Measurements from ENCODE around the gene ABLIM3.
A peak's percentile ranks its signal among the peaks of the same experiment; 100 is the strongest.

Gene ABLIM3

DNA sequence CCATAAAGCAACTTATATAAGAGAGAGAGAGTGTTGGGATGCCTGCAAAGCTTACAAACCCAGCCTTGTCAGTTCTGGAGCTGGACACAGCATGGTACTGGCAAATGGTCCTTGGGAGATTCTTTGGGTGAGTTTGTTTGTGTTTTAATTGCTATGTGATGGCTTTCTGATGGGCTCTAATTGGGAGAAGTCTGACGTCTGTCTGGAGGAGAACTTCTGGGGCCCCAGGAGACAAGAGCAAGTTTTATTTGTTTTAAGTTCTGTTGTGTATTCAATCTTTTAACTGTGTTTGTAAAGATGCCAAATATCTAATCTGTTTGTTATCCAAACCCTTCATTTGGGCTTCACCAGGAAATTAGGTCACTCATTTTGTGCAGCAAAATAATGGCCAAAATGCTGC is 80.0 kb downstream of the ABLIM3 start:
- DNase-seq = no peak

DNA sequence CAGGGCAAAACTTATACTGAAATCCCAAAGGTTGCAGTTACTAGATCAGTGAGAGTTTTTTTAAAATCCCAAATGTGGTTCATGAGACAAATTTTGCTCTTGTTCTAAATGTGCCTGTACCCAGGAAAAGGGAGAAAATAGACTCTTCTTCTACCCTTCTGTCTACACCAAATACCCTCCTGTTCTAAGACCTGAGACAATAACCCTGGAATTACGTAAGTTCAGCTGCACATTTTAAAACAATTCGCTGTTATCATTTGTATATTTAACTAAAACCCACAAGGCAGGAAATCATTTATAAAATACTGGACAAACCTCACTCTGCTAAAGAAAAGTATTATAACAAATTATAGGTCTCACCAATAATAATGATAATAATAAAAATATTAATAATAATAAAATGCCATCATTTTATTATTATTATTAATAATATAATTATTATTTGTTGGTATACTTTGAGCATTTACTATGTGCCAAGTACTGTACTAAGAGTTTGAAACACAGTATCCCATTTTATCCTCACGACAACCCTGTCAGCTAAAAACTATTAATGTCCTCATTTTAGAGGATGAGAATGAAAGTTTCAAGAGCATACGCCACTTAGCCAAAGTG is 80.5 kb downstream of the ABLIM3 start:
- no peak for DNase-seq

DNA sequence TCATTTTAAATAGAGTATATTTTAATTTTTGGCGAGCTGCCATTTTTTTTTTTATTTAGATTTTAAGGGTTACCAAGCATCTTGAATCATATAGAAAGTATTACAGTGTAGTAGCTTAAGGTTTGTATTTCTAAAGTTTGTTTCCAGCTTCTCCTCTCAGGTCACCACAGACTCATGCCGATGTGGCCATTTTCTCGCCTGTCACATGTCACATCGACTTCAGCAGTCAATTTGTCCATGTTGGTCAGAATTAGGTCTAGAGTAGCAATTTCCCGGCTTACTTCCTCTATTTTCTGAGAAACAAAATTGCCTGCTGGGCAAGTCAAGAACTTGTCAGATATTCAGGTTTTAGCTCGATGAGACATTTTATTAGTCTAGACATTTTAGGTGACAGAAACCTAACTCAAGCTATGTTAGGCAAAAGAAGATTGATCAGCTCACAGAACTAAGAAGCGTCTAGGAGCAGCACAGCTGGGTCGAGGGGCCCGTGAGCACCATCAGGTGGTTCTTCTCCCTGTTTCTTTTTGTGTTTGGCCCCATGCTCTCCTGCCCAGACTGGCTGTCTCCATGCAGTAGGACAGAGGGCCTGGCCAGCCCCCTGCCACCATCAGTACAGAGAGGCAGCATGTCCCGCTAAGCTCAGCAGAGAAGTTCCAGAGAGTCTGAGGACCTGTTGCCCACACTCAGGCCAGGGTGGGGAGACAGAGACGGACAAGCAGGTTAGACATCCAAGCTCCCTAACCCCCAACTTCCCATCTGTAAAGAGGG is 82.0 kb downstream of the ABLIM3 start:
- DNase-seq = no peak

DNA sequence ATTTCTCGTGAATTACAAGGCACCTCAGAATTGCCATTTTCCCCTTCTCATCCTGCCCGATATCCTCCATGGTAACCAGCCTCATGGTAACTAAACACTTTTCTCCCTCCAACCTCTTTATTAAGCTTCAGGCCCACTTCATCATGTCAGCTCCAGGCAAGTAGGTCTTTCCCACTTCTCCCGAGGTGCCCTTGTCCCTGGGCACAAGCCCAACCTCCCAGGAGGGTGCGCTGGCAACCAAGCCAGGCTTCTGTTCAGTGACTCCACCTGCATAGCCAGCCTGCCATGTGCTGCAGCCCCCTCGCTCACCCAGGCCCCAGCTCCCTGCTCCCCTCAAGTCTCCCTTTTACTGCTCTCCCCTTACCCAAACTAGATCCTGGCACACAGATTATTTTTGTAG is 83.0 kb downstream of the ABLIM3 start:
- DNase-seq = no peak

DNA sequence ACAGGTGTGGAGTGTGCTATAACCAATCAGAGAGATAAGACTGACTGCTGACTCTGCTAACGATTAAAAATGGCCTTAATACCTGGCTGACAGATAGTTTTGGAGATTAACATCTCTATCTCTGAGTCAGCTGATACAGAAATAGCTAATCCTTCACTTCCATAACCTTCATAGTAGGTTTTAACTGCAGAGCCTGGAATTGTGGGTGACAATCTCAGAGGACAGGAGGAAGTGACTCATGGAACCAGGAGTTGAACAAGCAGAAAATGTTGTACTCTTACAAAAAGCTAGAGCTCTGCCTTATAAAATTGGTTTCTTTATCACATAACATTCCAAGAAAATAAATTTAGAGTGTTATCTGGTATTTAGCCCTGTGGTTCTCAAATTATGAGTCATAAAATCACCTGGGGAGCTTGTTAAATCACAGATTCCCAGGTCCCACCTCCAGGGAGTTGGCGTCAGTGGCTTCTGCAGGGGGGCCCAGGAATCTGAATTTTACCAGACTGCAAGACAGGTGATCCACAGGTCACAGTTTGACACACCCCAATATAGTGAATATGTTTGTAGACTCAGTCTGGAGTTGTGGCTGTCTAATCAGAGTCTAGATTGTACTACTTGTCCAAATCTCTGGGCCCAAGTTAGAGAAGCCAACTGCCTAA is 86.0 kb downstream of the ABLIM3 start:
- DNase-seq = no peak

DNA sequence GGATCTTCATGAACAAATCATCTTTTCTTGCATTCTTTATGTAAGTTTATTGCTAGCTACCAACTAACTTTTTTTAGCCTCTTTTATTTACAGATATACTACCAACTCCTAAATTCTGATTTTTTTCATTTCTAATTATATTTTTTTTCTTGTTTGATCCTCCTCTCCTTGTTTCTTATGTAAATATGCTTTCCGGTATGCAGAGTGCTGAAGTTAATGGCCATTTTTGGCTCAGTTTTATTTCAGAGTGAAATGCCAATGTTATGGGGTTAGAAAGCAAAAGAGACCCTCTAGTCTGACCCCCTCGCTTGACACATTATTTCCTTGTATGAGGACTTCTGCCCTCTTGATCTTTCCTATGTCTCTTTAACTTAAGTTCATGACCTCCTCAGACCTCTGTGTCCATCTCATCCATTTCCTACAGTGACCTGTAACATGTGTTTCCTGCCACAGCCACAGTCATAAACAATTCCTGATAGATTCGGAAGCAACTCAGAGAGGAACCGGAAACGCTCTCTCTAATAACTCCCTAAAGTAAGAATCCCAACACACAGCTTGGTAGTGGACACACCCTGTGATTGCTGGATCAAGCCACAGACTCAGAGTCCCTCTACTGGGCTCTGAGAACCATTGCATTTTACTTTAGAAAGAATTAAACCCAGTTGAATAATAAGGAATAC is 87.5 kb downstream of the ABLIM3 start:
- DNase-seq = no peak

DNA sequence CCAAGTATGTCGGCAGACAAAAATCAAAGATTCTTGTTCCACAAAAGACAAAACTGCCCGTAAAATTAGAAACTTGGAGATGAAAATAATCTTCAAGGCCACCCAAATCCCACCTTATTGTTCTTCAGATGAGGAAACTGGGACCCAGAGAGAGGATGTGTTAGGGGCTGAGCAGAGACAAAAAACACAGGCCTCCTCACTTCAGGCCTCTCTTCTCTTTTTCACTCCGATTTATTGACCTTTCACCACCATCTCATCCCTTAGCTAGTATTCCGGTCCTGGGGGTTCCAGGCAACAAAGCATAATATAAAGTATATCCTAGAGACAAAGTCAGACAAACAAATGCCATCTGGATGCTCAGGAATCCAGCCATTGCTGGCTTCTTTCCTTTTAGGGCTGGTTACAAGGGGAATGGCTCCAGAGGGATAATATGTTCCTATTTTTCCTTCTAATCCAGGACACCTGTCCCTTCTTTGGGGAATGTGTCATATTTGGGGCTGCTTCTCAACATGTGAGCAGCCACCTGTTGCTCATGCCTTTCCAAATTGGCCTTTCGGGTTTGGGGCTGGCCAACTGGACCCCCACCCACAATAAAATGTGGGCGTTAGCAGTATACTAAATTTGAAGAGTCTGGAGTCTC is 88.1 kb downstream of the ABLIM3 start:
- no peak for DNase-seq

DNA sequence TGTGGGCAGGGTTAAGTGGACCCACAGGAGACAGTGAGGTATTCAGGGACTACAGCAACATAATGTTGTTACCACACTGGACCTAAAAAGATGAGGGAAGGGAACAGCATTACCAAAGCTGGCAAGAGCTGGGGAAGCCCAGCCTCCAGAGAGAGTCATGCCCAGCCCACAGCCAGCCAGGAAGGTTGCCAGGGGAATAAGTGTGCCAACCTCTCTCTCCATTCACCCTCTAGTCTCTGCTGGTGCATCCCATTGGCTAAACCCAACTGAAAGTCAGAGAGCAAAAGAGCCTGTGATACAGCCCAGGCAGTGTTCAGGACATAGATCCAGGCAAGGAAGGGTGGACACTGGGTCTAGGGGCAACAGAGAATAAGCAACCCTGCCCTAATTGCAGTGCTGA is 94.5 kb downstream of the ABLIM3 start:
- DNase-seq = no peak

DNA sequence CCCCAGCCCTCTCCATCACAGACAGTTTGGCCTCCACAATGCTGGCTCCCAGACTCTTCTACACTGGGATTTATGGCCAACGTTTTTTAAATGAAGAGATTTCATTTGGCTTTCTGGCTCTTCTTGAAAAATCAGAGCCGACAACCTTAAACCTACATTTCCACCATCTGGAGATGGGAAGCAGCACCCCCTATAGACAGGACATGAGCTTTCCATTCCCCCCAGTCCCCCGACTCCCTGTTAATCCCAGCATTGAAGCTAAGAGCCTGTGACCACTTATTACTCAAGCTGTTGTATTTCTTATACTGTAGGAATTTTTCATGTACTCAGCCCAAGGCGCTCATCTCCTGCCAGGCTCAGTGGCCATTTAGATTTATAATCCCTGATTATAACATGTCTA is 96.4 kb downstream of the ABLIM3 start:
- DNase-seq = no peak

DNA sequence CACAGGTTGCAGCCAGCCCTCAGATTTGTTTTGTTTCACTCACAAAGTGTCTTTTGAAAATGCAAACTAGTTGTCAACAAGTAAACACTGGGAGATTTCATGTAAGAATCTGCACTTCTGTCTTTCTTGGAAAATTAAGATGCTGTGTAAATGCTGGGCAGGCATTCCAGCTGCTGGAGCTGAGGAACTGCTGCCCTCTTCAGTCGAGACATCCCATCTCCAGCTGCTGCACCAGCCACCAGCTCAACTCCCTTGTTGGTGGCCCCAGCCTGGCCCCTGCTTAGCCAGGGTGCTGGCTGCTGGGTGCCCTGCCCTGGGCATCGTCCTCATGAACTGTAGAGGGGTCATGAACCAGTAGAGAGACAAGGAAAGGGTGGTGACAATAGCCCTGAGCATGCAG is 97.2 kb downstream of the ABLIM3 start:
- DNase-seq = no peak

DNA sequence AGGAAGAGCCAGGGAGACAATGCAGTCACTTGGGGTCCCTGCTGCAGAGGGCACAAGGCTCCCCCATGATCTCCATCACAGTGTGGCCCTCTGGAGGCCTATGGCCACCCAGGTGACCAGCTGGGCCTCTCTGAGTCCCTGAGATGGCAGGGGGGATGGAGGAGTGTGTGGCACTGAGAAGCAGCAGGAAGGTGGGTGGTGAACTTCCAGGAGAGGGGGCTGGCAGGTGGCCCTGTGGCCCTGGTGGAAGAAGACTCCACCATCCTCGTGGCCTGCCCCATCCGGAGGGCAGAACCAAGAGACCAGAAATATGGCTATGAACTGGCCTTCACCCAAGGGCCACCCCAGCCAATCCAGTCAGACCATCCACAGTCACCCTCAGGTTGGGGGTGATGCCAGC is 98.6 kb downstream of the ABLIM3 start:
- no peak for DNase-seq

DNA sequence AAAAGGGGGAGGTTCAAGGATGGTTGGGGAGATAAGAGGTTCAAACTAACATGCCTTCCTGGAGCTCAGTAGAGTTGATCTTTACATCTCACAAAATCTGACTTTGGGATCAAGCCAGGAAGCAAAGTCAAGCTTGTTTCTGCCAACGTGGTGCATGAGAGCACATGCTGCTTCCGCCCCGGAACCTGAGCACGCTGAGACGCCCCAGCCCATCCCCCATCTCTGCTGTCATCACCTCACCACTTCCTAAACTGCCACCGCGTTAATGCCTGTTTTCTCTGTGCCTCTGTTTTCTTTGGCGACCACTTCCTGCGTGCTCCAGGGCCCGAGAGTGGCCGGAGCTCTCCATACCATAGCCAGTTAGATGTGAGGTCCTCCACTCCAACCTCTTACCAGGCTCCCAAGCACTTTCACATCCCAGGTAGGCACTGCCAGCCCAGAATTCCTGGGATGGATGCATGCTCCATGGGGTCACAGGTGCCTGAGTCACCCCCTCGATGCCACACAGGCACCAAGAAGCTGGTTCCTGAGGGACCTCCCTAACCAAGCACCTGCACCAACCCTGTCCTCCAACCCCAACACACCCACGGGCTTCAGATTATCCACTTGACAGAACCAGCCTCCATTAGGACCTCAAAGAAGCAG is 99.2 kb downstream of the ABLIM3 start:
- peak; percentile 53 for DNase-seq

DNA sequence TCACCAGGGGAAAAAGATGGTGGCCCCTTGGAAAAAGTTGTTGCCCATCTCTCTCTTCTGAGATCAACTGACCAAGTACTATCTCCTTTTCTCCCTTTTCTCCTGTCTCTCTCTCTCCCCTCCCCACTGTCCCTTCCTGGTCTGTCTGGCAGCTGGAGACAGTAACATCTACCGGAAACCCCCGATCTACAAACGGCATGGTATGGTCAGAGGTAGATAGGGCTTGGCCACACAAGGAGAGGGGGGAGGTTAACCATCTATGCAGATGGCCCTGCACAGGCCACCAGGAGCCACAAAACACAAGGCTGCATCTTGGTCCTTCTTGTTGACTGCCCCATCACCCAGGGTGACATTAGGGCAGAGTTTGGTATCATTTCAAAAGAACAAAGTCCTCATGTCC is 101.0 kb downstream of the ABLIM3 start:
- DNase-seq = no peak

DNA sequence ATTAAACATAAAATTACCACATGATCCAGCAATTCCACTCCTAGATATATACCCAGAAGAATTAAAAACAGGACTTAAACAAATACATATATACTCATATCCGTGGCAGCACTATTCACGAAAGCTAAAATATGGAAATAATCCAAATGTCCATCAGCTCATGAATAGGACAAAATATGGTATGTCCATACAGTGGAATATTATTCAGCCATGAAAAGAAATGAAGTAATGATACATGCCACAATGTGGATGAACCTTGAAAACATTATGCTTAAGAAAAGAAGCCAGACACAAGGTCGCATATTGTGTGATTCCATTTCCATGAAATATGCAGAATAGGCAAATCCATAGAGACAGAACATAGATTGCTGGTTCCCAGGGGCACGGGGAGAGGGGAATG is 105.6 kb downstream of the ABLIM3 start:
- DNase-seq = no peak

DNA sequence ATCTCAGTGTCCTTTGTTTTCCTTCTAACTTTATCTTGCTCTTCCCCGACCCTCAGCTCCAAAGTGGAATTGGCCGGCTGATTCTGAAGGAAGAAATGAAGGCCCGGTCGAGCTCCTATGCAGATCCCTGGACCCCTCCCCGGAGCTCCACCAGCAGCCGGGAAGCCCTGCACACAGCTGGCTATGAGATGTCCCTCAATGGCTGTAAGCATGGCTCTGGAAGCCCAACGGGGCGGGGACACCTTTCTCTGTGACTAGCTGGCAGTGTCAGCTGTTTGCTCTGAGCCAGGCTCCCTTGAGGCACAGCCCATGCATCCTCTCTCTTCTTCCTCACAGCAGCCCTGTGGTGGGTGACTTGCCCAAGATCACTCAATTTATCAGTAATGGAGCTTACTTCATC is 106.4 kb downstream of the ABLIM3 start:
- no peak for DNase-seq

DNA sequence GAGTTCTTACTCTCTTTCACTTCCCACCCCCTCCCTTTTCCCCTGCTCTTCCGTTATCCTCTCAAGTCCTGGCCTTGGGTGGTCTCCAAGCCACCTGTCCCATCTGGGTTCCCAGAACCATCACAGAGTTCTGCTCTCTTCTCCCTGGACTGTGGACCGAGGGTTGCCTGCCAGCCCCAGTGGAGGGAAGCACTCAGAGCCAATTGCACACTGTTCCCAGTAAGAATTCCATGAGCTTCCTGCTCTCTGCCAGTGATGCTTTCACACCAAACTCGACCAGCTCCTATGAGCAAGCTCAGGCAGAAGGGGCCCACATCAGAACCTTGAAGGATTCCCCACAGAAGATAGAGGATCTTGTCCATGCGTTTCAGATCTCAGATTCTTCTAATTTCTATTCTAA is 110.3 kb downstream of the ABLIM3 start:
- no peak for DNase-seq

DNA sequence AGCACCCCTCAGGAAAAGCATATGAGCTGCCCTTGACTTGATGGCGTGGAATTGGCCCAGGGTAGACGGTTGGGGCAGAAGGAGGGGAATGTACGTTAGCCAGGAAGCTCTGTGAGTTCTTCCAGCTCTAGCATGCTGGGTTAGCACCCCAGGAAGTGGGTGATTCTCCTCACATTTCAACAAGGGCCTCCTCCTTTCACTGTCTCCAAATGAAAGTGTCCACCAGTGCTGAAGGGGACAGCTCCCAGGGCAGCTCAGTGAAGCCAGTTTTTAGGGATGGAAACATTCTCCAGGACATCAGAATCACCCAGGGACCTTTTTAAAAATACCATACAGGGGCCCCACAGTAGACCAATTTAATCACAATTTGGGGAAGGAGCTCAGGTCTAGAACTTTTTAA is 113.2 kb downstream of the ABLIM3 start:
- DNase-seq = no peak

DNA sequence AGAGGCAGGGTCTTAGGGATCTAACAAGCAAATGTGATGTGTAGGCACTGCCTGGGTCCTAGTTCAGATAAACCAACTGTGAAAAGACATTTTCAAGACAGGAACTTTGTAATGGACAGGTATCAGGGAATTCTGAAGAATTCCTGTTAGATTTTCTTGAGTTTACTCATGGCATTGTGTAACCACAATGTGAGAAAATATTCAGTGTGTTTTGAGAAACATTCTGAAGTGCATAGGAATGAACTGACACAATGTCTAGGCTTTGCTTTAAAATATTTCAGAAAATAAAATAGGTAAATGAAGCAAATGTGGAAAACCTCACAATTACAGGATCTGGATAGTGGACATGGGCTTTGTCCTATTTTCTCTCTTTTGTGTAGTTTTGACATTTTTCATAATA is 115.2 kb downstream of the ABLIM3 start:
- no peak for DNase-seq

DNA sequence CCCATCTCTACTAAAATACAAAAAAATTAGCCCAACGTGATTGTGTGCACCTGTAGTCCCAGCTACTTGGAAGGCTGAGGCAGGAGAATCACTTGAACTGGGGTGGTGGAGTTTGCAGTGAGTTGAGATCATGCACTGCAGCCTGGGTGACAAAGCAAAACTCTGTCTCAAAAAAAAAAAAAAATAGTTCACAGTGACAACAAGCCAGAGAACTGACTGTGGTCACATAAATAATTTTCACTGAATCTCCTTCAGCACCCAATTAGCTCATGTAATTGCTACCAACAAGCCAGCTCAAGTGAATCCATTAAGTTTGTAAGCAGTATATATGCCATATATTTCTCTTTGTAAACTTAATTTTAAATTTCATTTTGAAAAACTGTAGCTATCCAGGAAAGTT is 115.8 kb downstream of the ABLIM3 start:
- no peak for DNase-seq

DNA sequence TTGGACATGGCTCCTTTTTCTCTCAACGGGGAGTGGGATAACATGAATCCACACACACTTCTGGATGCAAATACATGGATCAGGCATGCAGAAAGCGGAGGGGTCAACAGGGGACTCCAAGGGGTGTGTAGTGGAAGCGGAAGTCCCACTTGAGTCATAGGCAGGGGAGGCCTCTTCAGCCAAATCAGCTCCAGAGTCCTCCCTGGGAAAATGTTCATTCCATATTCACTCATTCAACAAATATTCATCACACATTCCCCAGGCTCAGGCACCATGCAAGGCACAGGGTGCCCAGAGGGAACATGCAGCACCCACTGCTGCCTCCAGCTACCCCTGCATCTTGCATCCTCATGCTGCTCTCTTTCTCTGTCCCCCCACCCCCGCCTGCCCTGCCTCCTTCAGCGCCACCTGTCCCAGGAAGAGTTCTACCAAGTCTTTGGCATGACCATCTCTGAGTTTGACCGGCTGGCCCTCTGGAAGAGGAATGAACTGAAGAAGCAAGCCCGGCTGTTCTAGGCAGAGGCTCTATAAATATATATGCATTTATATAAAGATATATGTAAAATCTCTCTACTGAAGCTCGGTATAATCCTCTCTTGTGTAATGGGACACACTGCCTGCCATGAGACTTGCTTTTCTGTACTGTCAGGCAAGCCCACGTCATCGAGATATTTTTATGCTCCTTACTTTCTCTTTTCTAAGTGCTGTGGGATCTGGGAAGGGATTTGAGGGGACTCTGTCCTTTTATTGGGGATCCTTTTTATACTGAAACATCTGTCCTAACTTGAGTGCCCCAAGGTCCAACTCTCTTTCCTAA is 116.8 kb downstream of the ABLIM3 start:
- no peak for DNase-seq

DNA sequence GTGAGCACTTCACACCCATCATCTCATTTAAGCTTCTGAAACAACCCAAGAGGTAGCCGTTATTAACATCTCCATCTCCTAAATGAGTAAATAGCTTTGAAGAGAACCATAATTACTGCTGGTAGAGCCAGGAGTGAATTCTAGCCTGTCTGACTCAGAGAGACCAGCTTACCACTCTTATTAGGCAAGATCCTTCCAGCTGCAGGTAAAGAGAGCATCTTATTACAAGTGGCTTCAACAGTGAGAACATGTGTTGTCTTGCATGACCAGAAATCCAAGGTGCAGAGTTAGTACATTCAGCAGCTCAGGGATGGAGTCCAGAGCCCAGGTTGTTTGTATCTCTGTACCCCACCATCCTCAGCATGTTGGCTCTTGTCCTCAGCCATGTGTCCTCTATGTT is 119.5 kb downstream of the ABLIM3 start:
- no peak for DNase-seq

DNA sequence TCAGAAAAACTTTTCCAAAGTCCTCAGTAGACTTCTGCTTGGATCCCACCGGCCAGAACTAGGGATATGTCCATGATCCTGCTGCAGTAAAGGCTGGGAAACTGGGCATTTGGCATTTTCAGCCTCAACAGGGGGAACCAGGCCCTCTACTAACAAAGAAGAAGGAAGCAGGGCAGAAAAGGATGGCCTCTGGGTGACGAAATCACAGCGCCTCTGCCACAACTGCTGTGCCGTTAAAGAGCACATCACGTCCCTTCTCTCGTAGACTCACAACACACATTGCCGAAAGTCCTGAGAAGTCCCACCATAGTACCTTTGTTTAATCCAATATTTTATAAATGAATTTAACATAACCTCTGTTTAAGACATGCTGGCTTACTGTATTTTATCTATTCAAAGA is 120.0 kb downstream of the ABLIM3 start:
- no peak for DNase-seq
